T follicular helper cell (primary cell): ENCODE measurements around the gene CCDC15.
"Not testable (repeated sequence)": the region's sequence is repeated elsewhere in the genome, so short reads cannot be mapped to it uniquely, and the experiment has no call there.

Experiments
- DNase-seq: peaks from one replicate; pipeline ENCODE4 v3.0.0-alpha.2; 2020; ENCODE audit warnings: low read depth

The CCDC15 gene

GRCh38 chr11:125001079-125001778, 47.2 kb downstream of the CCDC15 start:
- DNase-seq, result no peak

- DNase-seq, result no peak
Measured at GRCh38 chr11:125001849-125002248, 47.8 kb downstream of the CCDC15 start.

DNA sequence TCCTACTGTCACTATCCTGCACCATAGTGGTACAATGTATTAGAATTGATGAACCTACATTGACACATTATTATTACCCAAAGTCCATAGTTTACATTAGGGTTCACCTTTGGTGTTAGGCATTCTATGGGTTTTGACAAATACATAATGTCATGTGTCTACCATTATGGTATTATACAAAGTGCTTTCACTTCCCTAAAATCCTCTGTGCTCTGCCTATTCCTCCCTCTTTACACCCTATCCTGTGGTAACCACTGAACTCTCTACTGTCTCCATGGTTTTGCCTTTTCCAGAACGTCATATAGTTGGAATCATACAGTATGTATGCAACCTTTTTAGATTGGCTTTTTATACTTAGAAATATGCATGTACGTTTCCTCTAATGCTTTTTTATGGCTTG, 51.5 kb downstream of the CCDC15 start:
- DNase-seq, result no peak

DNA sequence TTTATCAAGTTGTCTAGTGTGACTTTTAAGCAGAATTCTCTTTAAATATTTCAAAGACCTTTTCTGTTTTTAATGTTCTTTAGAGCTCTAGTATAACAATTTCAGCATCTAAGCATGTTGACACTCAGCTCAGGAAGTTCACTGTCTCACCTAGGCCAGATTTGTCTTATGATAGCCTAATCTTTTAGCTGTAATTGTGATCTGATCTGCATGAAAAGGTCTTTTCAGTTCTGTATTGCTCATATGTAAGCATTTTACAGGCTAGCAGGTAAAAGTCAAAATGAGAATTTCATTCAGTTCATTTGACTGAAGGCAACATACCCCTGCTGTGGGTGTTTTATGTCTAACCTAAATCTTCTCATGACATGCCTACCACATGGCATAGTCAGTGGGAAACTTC, 62.4 kb downstream of the CCDC15 start:
- no peak for DNase-seq

- no peak for DNase-seq
Measured at GRCh38 chr11:125020342-125020741, 66.3 kb downstream of the CCDC15 start.

DNA sequence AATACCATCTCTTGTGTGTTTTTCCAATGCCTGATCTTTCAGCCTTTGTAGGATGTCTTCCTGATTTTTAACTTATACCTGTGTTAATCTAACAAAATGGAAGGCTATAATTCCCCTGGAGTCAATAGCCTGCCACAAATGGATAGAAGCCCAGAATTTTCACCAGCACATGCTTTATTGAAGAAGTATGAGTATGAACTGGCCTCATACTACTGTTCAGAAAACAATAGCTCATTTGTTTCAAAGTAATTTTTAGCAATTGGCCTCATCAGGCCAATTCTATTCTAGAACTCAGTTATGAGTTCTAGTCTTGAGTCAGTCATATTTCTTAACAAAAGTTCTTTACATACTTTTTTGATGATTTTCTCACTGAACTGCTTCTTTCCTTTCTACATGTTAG, 68.5 kb downstream of the CCDC15 start:
- DNase-seq, result no peak

- no peak for DNase-seq
Measured at GRCh38 chr11:125025968-125026367, 72.0 kb downstream of the CCDC15 start.

- not testable (repeated sequence) for DNase-seq
Measured at GRCh38 chr11:125029431-125029830, 75.4 kb downstream of the CCDC15 start.

DNA sequence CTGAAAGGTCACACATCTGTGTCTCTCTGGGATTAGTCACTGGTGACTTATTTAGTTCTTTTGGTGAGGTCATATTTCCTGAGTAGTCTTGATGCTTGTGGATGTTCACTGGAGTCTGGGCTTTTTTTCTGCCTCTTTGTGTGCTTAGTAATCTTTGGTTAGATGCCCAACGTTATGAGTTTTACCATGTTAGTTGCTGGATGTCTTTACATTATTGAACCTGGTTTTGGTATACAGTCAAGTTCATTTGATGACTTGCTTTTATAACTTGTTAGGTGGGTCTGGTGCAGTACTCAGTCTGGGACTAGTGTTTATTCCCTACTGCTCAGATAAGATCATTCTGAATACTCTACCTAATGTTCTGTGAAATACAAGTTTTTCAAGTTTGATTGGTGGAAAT, 82.9 kb downstream of the CCDC15 start:
- DNase-seq, result no peak

DNA sequence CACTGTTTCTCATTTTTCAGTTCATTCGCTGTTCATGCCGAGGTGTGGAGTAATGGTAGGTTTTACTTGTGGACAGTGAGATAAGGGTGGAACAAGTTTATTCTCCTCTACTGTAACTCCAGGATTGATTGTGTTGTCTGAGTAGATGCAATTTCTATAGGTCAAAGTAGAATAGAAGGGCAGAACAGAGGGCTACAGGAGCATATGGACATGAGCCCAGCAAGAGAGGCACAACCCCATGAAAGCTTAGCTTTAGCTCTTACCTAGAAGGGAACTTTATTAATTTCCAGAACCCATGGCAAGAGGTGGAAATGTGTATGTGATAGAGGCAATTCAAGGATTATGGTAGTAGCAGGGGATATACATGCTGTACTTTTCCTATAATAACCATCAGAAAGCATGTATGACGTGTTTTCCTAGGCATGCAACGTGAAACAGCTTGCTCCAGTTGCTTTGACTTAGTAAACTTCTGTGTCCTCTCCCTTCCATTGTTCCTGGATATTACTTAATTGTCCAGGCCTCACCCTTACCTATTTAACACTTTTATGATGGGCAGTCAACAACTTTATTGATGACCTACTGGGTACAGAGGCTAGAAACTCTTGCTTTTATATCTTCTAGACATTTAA, 95.3 kb downstream of the CCDC15 start:
- no peak for DNase-seq

GRCh38 chr11:125052047-125052446, 98.0 kb downstream of the CCDC15 start:
- DNase-seq, result no peak

GRCh38 chr11:125053167-125053566, 99.2 kb downstream of the CCDC15 start:
- DNase-seq, result no peak

- no peak for DNase-seq
Measured at GRCh38 chr11:125055107-125055715, 101.2 kb downstream of the CCDC15 start.

DNA sequence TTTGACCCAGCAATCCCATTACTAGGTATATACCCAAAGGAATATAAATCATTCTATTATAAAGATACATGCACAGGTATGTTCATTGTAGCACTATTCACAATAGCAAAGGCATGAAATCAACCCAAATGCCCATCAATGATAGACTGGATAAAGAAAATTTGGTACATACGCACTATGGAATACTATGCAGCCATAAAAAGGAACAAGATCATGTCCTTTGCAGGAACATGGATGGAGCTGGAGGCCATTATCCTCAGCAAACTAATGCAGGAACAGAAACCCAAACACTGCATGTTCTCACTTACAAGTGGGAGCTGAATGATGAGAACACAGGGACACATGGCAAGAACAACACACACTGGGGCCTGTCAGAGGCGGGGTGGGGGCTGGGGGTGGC, 102.1 kb downstream of the CCDC15 start:
- DNase-seq, result not testable (repeated sequence)

DNA sequence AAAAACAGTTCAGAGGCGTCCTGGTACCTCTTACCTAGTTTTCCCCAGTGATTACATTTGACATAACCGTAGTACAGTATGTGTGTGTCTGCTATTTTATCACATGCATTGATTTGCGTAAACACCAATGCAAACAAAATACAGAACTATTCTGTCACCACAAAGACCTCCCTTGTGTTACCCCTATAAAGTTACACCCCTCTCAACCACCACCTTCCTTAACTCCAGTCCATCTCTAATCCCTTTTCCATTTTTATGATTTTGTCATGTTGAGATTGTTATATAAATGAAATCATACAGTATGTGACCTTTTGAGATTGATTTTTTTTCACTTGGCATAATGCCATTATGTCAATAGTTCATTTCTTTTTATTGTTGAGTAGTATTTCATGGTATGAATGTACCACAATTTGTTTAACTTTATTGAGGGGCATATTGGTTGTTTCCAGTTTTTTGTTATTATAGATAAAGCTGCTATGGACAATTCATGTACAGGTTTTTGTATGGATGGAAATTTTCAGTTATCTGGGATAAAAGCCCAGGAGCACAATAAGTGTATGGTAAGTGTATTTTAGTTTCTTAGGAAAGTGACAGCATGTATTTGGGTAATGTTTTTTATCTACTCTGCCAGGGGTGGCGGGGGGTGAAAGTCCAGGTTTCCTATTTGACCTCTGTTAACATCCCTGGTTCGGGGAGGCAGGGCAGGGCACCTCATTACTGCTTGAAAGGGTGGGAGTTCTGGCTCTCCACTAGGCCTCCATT, 103.1 kb downstream of the CCDC15 start:
- no peak for DNase-seq

- DNase-seq, result no peak
Measured at GRCh38 chr11:125057693-125058016, 103.7 kb downstream of the CCDC15 start.

- no peak for DNase-seq
Measured at GRCh38 chr11:125061281-125061680, 107.3 kb downstream of the CCDC15 start.

DNA sequence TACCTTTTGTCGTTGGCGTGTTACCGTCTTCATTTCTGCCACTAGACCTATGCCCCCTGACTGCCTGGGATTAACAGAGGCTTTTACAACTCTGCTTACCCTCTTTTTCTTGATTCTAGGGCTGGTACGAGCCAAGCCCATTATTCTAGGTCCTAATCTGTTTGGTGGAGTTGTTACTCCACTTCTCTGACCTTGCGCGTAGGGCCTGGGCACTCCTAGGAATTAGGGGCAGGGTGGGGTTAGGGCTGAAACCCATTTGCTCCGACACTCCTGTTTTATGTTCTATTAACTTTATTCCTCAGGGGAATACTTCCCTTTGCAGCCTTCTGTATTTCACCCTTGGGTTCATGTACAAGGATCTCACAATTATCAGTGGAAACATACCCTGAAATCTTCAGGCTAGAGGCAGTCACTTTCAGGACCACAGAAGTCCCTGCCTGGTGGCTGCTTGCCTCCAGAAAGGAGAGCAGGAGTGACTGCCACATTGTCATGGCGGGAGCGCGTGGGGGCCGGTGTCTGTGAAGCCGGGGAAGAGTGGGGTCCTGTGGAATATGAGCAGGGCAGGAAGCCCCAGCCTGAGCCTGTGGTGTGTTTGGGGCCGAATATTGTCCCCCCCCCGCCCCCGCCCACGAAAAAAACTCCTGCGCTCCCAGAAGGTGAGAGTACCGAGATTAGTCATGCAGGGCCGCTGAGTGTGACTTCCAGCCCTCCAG, 108.4 kb downstream of the CCDC15 start:
- no peak for DNase-seq

- no peak for DNase-seq
Measured at GRCh38 chr11:125062931-125063428, 109.0 kb downstream of the CCDC15 start, which contains the start of gene SLC37A2. TSS of gene SLC37A2 (plus strand) at chr11:125063305. CDS start at chr11:125063368, 63 bp downstream.

DNA sequence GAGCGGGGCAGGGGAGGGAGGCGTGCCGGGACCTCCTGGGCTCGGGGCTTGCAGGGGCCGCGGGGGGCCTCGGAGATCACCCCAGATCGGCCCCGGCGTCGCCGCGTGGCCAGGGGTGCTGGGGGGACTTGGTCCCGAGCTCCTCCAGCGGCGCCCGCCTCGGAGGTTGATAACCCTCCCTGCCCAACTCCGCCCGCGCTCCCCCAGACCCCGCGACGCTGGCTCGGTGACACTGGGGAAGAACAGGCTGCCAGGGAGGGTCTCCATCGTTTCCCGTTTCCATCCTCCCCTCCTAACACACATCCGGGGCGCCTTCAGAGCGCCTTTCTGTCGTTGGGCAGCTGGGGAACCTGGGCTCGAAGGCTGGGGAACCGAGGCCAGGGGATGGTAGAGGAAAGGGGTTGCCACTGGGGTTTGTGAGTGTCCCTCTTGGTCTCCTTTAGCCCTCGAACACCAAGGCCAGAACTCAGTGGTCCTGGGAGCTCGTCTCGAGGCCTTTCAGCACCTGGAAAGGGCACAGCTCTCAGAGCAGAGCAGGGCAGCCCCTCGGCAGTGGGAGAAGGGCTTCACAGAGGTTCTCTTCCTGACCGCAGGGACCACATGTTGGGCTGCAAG, 109.5 kb downstream of the CCDC15 start:
- DNase-seq, result no peak

- no peak for DNase-seq
Measured at GRCh38 chr11:125064070-125064469, 110.1 kb downstream of the CCDC15 start.
